K562 (cell line): Measurements from ENCODE around the gene FIZ1. TPM values are rescaled to one million over a fixed set of nuclear protein-coding genes. Genes with fewer than 3 reads are reported as not detected.

ENCODE experiments used
- CBFB ChIP-seq: sonication (generic); formaldehyde crosslinking; IDR thresholded peaks from 2 replicates; pipeline ENCODE4 v1.4.0; 2020; ENCODE audit warnings: mild to moderate bottlenecking, missing genetic modification reagents
- CUX1 ChIP-seq: fragments of 200-800 bp; sonication (Bioruptor generic); IDR thresholded peaks from 2 replicates; pipeline ENCODE4 v1.6.1; 2016; ENCODE audit warnings: missing genetic modification characterization, missing compliant biosample characterization
- E2F3 ChIP-seq: fragments of 250-450 bp; sonication (Bioruptor Pico); IDR thresholded peaks from 2 replicates; pipeline ENCODE4 v1.4.0; 2020; ENCODE audit warnings: mild to moderate bottlenecking
- EGR1 ChIP-seq: fragments of 450-650 bp; conservative IDR thresholded peaks from 2 replicates; pipeline ENCODE4 v1.6.1; 2017; ENCODE audit warnings: mild to moderate bottlenecking
- EP300 ChIP-seq: IDR thresholded peaks from 2 replicates; pipeline ENCODE4 v1.6.1; 2012; ENCODE audit warnings: low read length, improper control_type of control experiment
- ETV5 ChIP-seq: sonication (generic); formaldehyde crosslinking; IDR thresholded peaks from 2 replicates; pipeline ENCODE4 v1.4.0; 2020; ENCODE audit warnings: low read depth, mild to moderate bottlenecking, missing genetic modification reagents
- EWSR1 ChIP-seq: fragments of 450-650 bp; IDR thresholded peaks from 2 replicates; pipeline ENCODE4 v1.6.1; 2018; ENCODE audit warnings: borderline replicate concordance, mild to moderate bottlenecking, low read depth, moderate library complexity; ENCODE audit not compliant: partially characterized antibody
- FOXM1 ChIP-seq, 2 experiments: fragments of 450-650 bp in 1 of 2; sonication (generic) in 1 of 2; formaldehyde crosslinking in 1 of 2; IDR thresholded peaks; 2 replicates each; pipeline versions ENCODE4 v1.6.1 to v1.9.0; 2017 to 2022; ENCODE audit warnings: low read depth in 2 of 2, mild to moderate bottlenecking in 2 of 2, missing genetic modification reagents in 1 of 2, moderate library complexity in 1 of 2
- GABPB1 ChIP-seq: sonication (generic); formaldehyde crosslinking; IDR thresholded peaks from 2 replicates; pipeline ENCODE4 v1.8.0; 2022; ENCODE audit warnings: mild to moderate bottlenecking, missing genetic modification reagents
- MYC ChIP-seq, 2 experiments: fragments of 250-450 bp in 1 of 2; sonication (Bioruptor Pico) in 1 of 2; IDR thresholded peaks; 2 replicates each; pipeline versions ENCODE4 v1.5.1 to v1.6.1; 2012 to 2021; ENCODE audit warnings: low read depth in 2 of 2, borderline replicate concordance in 1 of 2, improper control_type of control experiment in 1 of 2, low read length in 1 of 2, mild to moderate bottlenecking in 1 of 2, moderate library complexity in 1 of 2
- NR2F6 ChIP-seq: fragments of 450-650 bp; formaldehyde crosslinking; IDR thresholded peaks from 2 replicates; pipeline ENCODE4 v1.4.0; 2020; ENCODE audit warnings: mild to moderate bottlenecking
- SNIP1 ChIP-seq: fragments of 450-650 bp; IDR thresholded peaks from 2 replicates; pipeline ENCODE4 v1.7.1; 2017; ENCODE audit warnings: low read depth, mild to moderate bottlenecking
- SP2 ChIP-seq: IDR thresholded peaks from 2 replicates; pipeline ENCODE4 v1.6.1; 2011; ENCODE audit warnings: mild to moderate bottlenecking, low read depth, low read length, moderate library complexity; ENCODE audit not compliant: poor library complexity, severe bottlenecking; ENCODE audit errors: extremely low read depth
- SRSF9 ChIP-seq: fragments of 200-400 bp; formaldehyde crosslinking; IDR thresholded peaks from 2 replicates; pipeline ENCODE4 v1.6.1; 2017; ENCODE audit warnings: low read depth, low read length, borderline replicate concordance
- TCF7L2 ChIP-seq: fragments of 150-350 bp; IDR thresholded peaks from 2 replicates; pipeline ENCODE4 v1.6.1; 2016; ENCODE audit warnings: low read depth, mild to moderate bottlenecking, low read length, moderate library complexity
- TRIM24 ChIP-seq, 2 experiments: fragments of 450-650 bp; IDR thresholded peaks; 2 replicates each; pipeline ENCODE4 v1.6.1; 2016
- ZNF23 ChIP-seq: fragments of 250-450 bp; sonication (Bioruptor Pico); IDR thresholded peaks from 2 replicates; pipeline ENCODE4 v1.4.0; 2020; ENCODE audit warnings: mild to moderate bottlenecking
- polyA plus RNA-seq, 8 experiments: library from polyadenylated mRNA; depleted of rRNA in 4 of 8; stranded (reverse) in 5 of 8; unstranded in 3 of 8; fragments of >200 nt; fragmentation: Nextera tagmentation in 2 of 8; fragmentation: Illumina TruSeq in 1 of 8; extraction: Ambion mirVana in 2 of 8; extraction: Trizol in 1 of 8; gene quantifications; 2 replicates each; pipeline versions ENCODE4 v1.2.1 to v1.2.3, GENCODE V29; 2011 to 2014; ENCODE audit warnings: inconsistent platforms in 1 of 8, missing spikeins in 1 of 8
- total RNA-seq, 7 experiments: library from RNA; depleted of rRNA in 6 of 7; stranded (reverse); fragments of >200 nt in 6 of 7; fragmentation: Illumina TruSeq in 2 of 7; extraction: Trizol in 2 of 7; gene quantifications; 2 replicates each; pipeline versions ENCODE4 v1.2.1 to v1.2.3, GENCODE V29; 2011 to 2021; ENCODE audit warnings: low replicate concordance in 1 of 7
- TF ChIP-seq, protein P1 (sequence below), 3 experiments: IDR thresholded peaks in 2 of 3; conservative IDR thresholded peaks in 1 of 3; 2 replicates each; pipeline ENCODE4 v1.5.1; 2011 to 2012; ENCODE audit warnings: low read length in 3 of 3, mild to moderate bottlenecking in 3 of 3, control low read depth in 2 of 3, improper control_type of control experiment in 1 of 3, inconsistent platforms in 1 of 3, low read depth in 1 of 3, mixed read lengths in 1 of 3, moderate library complexity in 1 of 3; ENCODE audit not compliant: insufficient read depth in 2 of 3
- TF ChIP-seq, protein P2 (sequence below): sonication (generic); formaldehyde crosslinking; IDR thresholded peaks from 2 replicates; pipeline ENCODE4 v1.8.0; 2022; ENCODE audit warnings: missing genetic modification reagents, mild to moderate bottlenecking, moderate library complexity, borderline replicate concordance

The FIZ1 gene
- total and polyA plus RNA-seq, 9 of the 15 experiments (the other 6 are each of a cell fraction or from before 2014, with no cell fraction given): 0.79 to 17.5 (median 5.5) TPM

DNA sequence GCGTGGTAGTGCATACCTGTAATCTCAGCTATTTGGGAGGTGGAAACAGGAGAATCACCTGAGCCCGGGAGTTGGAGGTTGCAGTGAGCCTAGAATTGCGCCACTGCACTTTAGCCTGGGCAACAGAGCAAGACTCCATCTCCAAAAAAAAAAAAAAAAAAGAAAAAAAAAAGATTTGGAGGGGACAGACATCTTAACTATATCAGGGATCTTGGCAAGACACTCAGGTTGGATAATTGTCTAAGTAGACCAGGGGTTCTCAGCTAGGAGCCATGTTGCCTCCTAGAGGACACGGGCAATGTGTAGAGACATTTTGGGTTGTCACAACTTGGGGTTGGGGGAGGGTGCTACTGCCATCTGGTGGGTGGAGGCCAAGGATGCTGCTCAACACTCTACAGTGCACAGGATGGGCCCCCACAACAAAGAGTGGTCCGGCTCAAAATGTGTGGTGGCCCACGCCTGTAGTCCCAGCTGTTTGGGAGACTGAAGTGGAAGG lies 39.6 kb upstream of the FIZ1 start (continued):
- TF ChIP-seq GABPB1 (CRISPR knock-in tag) (0 out of 2 replicates have a peak, but pooled peaks have one; percentile 32), SNIP1 (peak; percentile 61; the same call in 1 of the 2 replicates), EP300 (0 out of 2 replicates have a peak, but pooled peaks have one; percentile 26), FOXM1 (IDR thresholded peaks at IDR 0.05; ENCODE audit: low read depth) (0 out of 2 replicates have a peak, but pooled peaks have one; percentile 20), FOXM1 (CRISPR knock-in tag; IDR thresholded peaks at IDR 0.05; ENCODE audit: low read depth) (no peak), CBFB (CRISPR knock-in tag) (no peak), MYC (IDR thresholded peaks at IDR 0.05; ENCODE audit: low read depth, low read length) (peak; percentile 47; the same call in 1 of the 2 replicates), MYC (CRISPR knock-in tag; IDR thresholded peaks at IDR 0.05; ENCODE audit: borderline replicate concordance, low read depth) (no peak), SP2 (peak; percentile 54), EGR1 (peak; percentile 18; the same call in 1 of the 2 replicates), E2F3 (CRISPR knock-in tag) (no peak), CUX1 (no peak), EWSR1 (no peak), TCF7L2 (no peak), SRSF9 (no peak), NR2F6 (no peak), ETV5 (CRISPR knock-in tag) (no peak), ZNF23 (CRISPR knock-in tag) (no peak), TRIM24 (IDR thresholded peaks at IDR 0.05) (0 out of 4 replicates have a peak, but pooled peaks of 1 of the 2 experiments have one; percentile 9)
- TF ChIP-seq, protein P1, sequence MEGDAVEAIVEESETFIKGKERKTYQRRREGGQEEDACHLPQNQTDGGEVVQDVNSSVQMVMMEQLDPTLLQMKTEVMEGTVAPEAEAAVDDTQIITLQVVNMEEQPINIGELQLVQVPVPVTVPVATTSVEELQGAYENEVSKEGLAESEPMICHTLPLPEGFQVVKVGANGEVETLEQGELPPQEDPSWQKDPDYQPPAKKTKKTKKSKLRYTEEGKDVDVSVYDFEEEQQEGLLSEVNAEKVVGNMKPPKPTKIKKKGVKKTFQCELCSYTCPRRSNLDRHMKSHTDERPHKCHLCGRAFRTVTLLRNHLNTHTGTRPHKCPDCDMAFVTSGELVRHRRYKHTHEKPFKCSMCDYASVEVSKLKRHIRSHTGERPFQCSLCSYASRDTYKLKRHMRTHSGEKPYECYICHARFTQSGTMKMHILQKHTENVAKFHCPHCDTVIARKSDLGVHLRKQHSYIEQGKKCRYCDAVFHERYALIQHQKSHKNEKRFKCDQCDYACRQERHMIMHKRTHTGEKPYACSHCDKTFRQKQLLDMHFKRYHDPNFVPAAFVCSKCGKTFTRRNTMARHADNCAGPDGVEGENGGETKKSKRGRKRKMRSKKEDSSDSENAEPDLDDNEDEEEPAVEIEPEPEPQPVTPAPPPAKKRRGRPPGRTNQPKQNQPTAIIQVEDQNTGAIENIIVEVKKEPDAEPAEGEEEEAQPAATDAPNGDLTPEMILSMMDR (IDR thresholded peaks at IDR 0.05 in 2 of 3, conservative IDR thresholded peaks at IDR 0.05 in 1 of 3; ENCODE audit: insufficient read depth in 2 of 3, low read depth in 1 of 3, low read length in 3 of 3): peak; percentile 73 to 94 (median 77)
- TF ChIP-seq, protein P2, sequence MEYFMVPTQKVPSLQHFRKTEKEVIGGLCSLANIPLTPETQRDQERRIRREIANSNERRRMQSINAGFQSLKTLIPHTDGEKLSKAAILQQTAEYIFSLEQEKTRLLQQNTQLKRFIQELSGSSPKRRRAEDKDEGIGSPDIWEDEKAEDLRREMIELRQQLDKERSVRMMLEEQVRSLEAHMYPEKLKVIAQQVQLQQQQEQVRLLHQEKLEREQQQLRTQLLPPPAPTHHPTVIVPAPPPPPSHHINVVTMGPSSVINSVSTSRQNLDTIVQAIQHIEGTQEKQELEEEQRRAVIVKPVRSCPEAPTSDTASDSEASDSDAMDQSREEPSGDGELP (CRISPR knock-in tag): peak; percentile 18; the same call in 1 of the 2 replicates
